ENCODE results near the gene SLC22A17. TPM values are rescaled to one million over a fixed set of nuclear protein-coding genes. Genes with fewer than 3 reads are reported as not detected.

SLC22A17 gene
- polyA plus RNA-seq, 1 donor (not counting 4 experiments of a cell fraction or from before 2014, with no cell fraction given): 0.76 TPM

DNA sequence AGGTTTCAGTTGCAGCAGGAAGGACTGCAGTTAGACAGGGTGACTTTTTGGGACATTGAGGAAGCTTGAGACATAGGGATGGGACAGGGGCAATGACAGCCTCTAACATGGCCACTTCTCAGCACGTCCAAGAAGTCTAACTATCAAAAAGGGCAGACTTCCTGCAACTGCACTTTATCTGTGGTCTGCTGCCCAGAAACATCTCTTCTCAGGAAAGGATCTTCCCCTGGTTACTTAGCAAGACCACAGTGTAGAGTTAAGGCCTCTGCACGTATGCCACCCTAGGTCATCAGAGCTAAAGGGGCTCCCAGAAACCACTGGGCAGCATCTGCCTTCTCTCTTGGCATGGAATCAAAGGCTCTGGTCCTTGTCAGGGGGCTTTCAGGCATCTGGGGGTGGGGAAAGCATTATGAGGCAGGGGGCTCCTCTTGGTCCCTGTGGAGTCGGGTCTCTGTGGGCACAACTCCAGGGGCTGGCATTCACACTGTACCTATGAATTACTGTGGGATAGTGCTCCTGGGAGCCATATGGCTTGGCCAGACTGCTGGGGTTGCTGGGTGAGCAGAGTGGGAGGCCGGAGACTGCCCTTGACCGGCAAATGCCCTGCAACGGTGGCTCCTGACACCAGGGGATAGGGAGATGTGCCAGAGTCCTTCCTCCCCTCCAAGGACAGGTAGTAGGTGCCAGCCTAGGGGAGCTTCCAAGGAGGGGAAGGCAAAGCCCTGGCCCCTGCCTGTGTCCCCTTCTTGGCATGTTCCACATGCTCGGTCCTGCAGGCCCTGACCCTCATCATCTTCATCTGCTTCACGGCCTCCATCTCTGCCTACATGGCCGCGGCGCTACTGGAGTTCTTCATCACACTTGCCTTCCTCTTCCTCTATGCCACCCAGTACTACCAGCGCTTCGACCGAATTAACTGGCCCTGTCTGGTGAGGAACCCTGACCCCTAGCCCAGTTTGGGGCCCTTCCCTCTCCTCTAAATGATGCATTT is 25.2 kb upstream of the SLC22A17 start:
- DNase-seq (ENCODE audit: low read depth, low spot score) (no peak), FAIRE-seq (no peak)
- no peak overlapping the region for H3K4me2 ChIP-seq (ENCODE audit: control insufficient read depth, extremely low read depth, insufficient read depth, low read depth, low read length)
- no peak for TF ChIP-seq EZH2 (IDR thresholded peaks at IDR 0.05; ENCODE audit: low read length)
- TF ChIP-seq, protein P1, sequence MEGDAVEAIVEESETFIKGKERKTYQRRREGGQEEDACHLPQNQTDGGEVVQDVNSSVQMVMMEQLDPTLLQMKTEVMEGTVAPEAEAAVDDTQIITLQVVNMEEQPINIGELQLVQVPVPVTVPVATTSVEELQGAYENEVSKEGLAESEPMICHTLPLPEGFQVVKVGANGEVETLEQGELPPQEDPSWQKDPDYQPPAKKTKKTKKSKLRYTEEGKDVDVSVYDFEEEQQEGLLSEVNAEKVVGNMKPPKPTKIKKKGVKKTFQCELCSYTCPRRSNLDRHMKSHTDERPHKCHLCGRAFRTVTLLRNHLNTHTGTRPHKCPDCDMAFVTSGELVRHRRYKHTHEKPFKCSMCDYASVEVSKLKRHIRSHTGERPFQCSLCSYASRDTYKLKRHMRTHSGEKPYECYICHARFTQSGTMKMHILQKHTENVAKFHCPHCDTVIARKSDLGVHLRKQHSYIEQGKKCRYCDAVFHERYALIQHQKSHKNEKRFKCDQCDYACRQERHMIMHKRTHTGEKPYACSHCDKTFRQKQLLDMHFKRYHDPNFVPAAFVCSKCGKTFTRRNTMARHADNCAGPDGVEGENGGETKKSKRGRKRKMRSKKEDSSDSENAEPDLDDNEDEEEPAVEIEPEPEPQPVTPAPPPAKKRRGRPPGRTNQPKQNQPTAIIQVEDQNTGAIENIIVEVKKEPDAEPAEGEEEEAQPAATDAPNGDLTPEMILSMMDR (optimal IDR thresholded peaks at IDR 0.05 in 1 of 3, IDR thresholded peaks at IDR 0.05 in 1 of 3, conservative IDR thresholded peaks at IDR 0.05 in 1 of 3; ENCODE audit: extremely low read depth in 1 of 3, insufficient read depth in 2 of 3, low read length in 3 of 3): no peak
- dilution Hi-C loops (cut with MboI; ENCODE audit: extremely low pct_ligation_motif_present, low sequenced_read_pairs): no loop called here
- H4K20me1 ChIP-seq (ENCODE audit: control insufficient read depth, extremely low read depth, insufficient read depth, low read length): no peaks in the 10 kb centered on the region
- H3K36me3 ChIP-seq (ENCODE audit: control insufficient read depth in 2 of 2, extremely low read depth in 1 of 2, insufficient read depth in 2 of 2, low read length in 2 of 2): no peaks in the 10 kb centered on the region
- H3K27ac ChIP-seq (ENCODE audit: control insufficient read depth, insufficient read depth, low read length): no peak overlapping the region
- H3K9ac ChIP-seq (ENCODE audit: control insufficient read depth, extremely low read depth, insufficient read depth, low read length): no peak overlapping the region
- peaks cover 7% of the 10 kb centered on the region for H3K27me3 ChIP-seq (ENCODE audit: control insufficient read depth, extremely low read depth, insufficient read depth, low read length)
- H2AFZ ChIP-seq (ENCODE audit: control insufficient read depth, low read length): no peak overlapping the region
- H3K4me1 ChIP-seq (ENCODE audit: control insufficient read depth, extremely low read depth, insufficient read depth, low read length): no peaks in the 10 kb centered on the region
- H3K9me3 ChIP-seq (ENCODE audit: control insufficient read depth, low read depth, low read length): no peaks in the 10 kb centered on the region
- H3K9me1 ChIP-seq (ENCODE audit: control insufficient read depth, extremely low read depth, insufficient read depth, low read length): no peaks in the 10 kb centered on the region
- H3K79me2 ChIP-seq (ENCODE audit: control insufficient read depth, insufficient read depth, low read length): no peaks in the 10 kb centered on the region
- no peak overlapping the region for H3K4me3 ChIP-seq (ENCODE audit: control insufficient read depth in 2 of 3, extremely low read depth in 1 of 3, insufficient read depth in 2 of 3, low read depth in 1 of 3, low read length in 3 of 3)

DNA sequence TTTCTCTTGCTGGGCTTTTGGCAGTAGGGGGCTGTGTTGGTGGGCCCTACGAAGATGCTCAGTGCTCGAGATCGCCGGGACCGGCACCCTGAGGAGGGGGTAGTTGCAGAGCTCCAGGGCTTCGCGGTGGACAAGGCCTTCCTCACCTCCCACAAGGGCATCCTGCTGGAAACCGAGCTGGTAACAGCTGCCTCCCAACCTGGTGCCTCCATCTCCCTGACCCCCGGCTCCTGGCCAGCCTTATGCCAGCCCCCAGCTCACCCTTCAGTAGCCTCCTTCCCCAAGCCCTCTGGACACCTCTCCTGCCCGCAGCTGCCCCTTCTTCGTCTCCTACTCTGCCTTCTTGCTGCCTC is 24.5 kb upstream of the SLC22A17 start:
- peaks cover 7% of the 10 kb centered on the region for H3K27me3 ChIP-seq (ENCODE audit: control insufficient read depth, extremely low read depth, insufficient read depth, low read length)
- FAIRE-seq: no peak

More for the DNA sequence above, 24.5 kb upstream of the SLC22A17 start:
- Histone ChIP-seq H3K79me2 (ENCODE audit: control insufficient read depth, insufficient read depth, low read length) (no peaks in the 10 kb centered on the region), H3K4me1 (ENCODE audit: control insufficient read depth, extremely low read depth, insufficient read depth, low read length) (no peaks in the 10 kb centered on the region), H3K4me2 (ENCODE audit: control insufficient read depth, extremely low read depth, insufficient read depth, low read depth, low read length) (no peak overlapping the region), H2AFZ (ENCODE audit: control insufficient read depth, low read length) (no peak overlapping the region), H3K4me3 (ENCODE audit: control insufficient read depth in 2 of 3, extremely low read depth in 1 of 3, insufficient read depth in 2 of 3, low read depth in 1 of 3, low read length in 3 of 3) (no peak overlapping the region), H3K9me1 (ENCODE audit: control insufficient read depth, extremely low read depth, insufficient read depth, low read length) (no peaks in the 10 kb centered on the region), H4K20me1 (ENCODE audit: control insufficient read depth, extremely low read depth, insufficient read depth, low read length) (no peaks in the 10 kb centered on the region), H3K9ac (ENCODE audit: control insufficient read depth, extremely low read depth, insufficient read depth, low read length) (no peak overlapping the region), H3K36me3 (ENCODE audit: control insufficient read depth in 2 of 2, extremely low read depth in 1 of 2, insufficient read depth in 2 of 2, low read length in 2 of 2) (no peaks in the 10 kb centered on the region), H3K9me3 (ENCODE audit: control insufficient read depth, low read depth, low read length) (no peaks in the 10 kb centered on the region), H3K27ac (ENCODE audit: control insufficient read depth, insufficient read depth, low read length) (no peak overlapping the region)
- no peak for DNase-seq (ENCODE audit: low read depth, low spot score)
- TF ChIP-seq, protein P1 (optimal IDR thresholded peaks at IDR 0.05 in 1 of 3, IDR thresholded peaks at IDR 0.05 in 1 of 3, conservative IDR thresholded peaks at IDR 0.05 in 1 of 3; ENCODE audit: extremely low read depth in 1 of 3, insufficient read depth in 2 of 3, low read length in 3 of 3): no peak
- TF ChIP-seq EZH2 (IDR thresholded peaks at IDR 0.05; ENCODE audit: low read length): no peak
- dilution Hi-C loops (cut with MboI; ENCODE audit: extremely low pct_ligation_motif_present, low sequenced_read_pairs): no loop called here
